PFSK-1 (cell line): ENCODE results near the gene TSC2.

ENCODE experiments used
- FOXP2 ChIP-seq: optimal IDR thresholded peaks from 2 replicates; pipeline ENCODE3; 2011; ENCODE audit warnings: borderline replicate concordance, control low read depth, inconsistent platforms; ENCODE audit not compliant: insufficient read depth; ENCODE audit errors: extremely low read length, extremely low read depth
- POLR2AphosphoS5 ChIP-seq: IDR thresholded peaks from 2 replicates; pipeline ENCODE4 v1.6.1; 2012; ENCODE audit warnings: low read depth, mild to moderate bottlenecking, control low read depth, low read length, moderate library complexity
- SIN3A ChIP-seq: IDR thresholded peaks from 2 replicates; pipeline ENCODE4 v1.6.1; 2012; ENCODE audit warnings: mild to moderate bottlenecking, low read length, moderate library complexity, borderline replicate concordance; ENCODE audit not compliant: insufficient read depth
- TAF1 ChIP-seq: IDR thresholded peaks from 2 replicates; pipeline ENCODE4 v1.6.1; 2012; ENCODE audit warnings: low read length, control low read depth, borderline replicate concordance; ENCODE audit not compliant: insufficient read depth
- TF ChIP-seq, protein P1 (sequence below), 2 experiments: IDR thresholded peaks; 2 replicates each; pipeline versions ENCODE4 v1.6.1 to v1.8.0; 2011 to 2012; ENCODE audit warnings: low read depth in 2 of 2, low read length in 2 of 2, control low read depth in 1 of 2, inconsistent platforms in 1 of 2, mild to moderate bottlenecking in 1 of 2, moderate library complexity in 1 of 2; ENCODE audit not compliant: insufficient read depth in 1 of 2

Gene TSC2

DNA sequence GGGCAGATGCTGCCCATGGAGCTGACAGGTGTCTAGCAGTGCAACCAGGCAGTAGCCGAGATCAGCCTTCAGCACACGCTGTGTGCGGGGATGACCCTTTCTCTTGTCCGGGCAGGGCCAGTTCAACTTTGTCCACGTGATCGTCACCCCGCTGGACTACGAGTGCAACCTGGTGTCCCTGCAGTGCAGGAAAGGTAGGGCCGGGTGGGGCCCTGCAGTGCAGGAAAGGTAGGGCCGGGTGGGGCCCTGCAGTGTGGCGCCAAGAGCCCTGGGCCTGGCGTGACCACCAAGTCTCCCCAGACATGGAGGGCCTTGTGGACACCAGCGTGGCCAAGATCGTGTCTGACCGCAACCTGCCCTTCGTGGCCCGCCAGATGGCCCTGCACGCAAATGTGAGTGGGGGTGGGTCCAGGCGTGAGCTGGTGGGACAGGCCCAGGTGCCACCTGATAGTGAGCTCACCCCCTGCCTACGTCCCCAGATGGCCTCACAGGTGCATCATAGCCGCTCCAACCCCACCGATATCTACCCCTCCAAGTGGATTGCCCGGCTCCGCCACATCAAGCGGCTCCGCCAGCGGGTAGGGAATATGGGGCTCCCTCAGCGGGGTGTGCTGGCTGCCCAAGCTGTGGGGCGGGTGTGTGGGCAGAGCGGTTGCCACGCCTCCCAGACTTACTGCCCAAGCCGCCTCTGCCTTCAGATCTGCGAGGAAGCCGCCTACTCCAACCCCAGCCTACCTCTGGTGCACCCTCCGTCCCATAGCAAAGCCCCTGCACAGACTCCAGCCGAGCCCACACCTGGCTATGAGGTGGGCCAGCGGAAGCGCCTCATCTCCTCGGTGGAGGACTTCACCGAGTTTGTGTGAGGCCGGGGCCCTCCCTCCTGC is 40.2 kb downstream of the TSC2 start:
- TF ChIP-seq TAF1 (no peak), SIN3A (no peak), POLR2AphosphoS5 (no peak), FOXP2 (no peak)
- TF ChIP-seq, protein P1, sequence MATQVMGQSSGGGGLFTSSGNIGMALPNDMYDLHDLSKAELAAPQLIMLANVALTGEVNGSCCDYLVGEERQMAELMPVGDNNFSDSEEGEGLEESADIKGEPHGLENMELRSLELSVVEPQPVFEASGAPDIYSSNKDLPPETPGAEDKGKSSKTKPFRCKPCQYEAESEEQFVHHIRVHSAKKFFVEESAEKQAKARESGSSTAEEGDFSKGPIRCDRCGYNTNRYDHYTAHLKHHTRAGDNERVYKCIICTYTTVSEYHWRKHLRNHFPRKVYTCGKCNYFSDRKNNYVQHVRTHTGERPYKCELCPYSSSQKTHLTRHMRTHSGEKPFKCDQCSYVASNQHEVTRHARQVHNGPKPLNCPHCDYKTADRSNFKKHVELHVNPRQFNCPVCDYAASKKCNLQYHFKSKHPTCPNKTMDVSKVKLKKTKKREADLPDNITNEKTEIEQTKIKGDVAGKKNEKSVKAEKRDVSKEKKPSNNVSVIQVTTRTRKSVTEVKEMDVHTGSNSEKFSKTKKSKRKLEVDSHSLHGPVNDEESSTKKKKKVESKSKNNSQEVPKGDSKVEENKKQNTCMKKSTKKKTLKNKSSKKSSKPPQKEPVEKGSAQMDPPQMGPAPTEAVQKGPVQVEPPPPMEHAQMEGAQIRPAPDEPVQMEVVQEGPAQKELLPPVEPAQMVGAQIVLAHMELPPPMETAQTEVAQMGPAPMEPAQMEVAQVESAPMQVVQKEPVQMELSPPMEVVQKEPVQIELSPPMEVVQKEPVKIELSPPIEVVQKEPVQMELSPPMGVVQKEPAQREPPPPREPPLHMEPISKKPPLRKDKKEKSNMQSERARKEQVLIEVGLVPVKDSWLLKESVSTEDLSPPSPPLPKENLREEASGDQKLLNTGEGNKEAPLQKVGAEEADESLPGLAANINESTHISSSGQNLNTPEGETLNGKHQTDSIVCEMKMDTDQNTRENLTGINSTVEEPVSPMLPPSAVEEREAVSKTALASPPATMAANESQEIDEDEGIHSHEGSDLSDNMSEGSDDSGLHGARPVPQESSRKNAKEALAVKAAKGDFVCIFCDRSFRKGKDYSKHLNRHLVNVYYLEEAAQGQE (IDR thresholded peaks at IDR 0.05; ENCODE audit: insufficient read depth in 1 of 2, low read depth in 2 of 2, low read length in 2 of 2), result no peak

DNA sequence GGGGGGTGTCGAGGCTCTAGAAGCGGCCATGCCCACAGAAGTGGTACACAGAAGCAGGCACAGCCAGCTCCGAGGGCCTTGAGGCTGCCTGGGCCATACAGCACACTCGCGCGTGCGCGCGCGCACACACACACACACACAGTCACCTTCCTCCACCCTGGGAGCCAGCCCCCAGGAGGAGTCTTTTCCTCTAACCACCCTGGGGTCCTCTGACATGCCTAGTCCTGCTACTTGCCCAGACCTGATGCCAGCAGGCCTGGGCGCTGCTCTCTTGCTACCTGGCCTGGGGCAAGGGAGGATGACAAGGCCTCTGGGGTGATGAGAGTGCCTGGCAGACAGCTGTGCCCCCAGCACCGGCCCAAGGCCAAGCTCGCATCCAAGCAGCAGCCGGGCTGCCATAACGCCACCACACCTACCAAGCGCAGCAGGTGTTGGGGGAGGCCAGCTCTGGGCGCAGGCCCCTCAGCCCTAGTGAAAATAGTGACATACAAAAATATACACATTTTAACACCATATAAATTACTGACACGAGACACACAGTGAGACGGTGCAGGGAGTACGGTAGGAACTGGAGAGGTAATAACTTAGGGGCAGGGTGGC is 41.1 kb downstream of the TSC2 start:
- TF ChIP-seq TAF1, result no peak

DNA sequence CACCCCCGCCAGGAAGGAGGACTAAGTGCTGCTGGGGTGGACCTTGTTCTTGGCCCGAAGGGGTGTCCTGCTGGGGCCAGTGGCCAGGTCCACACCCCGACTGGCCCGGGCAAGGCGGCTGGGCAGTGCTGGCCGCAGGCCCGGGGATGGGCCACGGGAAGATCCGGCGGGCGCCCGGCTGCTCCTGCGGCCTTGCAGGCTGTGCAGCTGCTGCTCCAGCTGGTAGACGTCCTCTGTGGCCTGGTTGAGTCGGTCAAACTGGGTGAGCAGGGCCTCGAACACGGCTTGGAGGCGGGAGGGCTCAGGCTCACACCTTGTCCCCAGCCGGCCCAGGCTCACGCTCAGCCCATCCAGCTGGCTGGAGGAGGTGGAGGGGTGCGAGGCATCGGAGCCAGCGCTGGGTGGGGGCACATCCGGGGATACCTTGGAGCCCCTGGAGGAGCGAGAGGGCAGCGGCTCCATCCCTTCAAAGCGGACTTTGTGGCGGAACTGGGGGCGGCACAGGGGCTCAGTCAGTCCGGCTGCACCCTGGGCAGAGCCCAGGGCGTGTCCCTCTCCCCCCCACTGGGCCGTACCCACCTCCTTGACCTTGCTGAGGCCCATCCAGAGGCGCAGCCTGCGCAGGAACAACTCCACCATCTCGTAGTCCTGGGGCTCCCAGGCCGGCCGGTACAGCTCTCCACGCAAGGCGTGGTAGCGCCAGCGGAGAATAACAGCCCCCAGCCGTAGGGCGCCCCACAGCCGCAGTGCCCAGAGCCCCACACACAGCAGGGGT is 42.1 kb downstream of the TSC2 start:
- no peak for TF ChIP-seq POLR2AphosphoS5
- no peak for TF ChIP-seq FOXP2
- TF ChIP-seq SIN3A, result no peak
- TF ChIP-seq, protein P1 (IDR thresholded peaks at IDR 0.05; ENCODE audit: insufficient read depth in 1 of 2, low read depth in 2 of 2, low read length in 2 of 2), result no peak
- TF ChIP-seq TAF1, result no peak

DNA sequence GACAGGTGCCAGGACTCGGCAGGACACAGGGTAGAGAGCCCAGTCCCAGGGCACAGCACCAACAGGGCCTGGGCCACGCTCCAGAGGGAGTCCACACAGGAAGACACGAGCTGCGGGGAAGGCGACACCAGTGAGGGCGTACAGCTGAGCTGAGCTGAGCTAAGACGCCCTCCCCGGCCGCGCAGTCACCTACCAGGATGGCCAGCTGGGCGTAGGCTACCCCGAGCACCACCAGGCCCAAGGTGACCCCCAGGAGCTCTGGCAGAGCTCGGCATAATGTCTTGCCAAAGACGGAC is 42.6 kb downstream of the TSC2 start:
- TF ChIP-seq FOXP2, result no peak
- TF ChIP-seq TAF1, result no peak
- no peak for TF ChIP-seq SIN3A
- TF ChIP-seq POLR2AphosphoS5, result no peak
- TF ChIP-seq, protein P1 (IDR thresholded peaks at IDR 0.05; ENCODE audit: insufficient read depth in 1 of 2, low read depth in 2 of 2, low read length in 2 of 2), result no peak

DNA sequence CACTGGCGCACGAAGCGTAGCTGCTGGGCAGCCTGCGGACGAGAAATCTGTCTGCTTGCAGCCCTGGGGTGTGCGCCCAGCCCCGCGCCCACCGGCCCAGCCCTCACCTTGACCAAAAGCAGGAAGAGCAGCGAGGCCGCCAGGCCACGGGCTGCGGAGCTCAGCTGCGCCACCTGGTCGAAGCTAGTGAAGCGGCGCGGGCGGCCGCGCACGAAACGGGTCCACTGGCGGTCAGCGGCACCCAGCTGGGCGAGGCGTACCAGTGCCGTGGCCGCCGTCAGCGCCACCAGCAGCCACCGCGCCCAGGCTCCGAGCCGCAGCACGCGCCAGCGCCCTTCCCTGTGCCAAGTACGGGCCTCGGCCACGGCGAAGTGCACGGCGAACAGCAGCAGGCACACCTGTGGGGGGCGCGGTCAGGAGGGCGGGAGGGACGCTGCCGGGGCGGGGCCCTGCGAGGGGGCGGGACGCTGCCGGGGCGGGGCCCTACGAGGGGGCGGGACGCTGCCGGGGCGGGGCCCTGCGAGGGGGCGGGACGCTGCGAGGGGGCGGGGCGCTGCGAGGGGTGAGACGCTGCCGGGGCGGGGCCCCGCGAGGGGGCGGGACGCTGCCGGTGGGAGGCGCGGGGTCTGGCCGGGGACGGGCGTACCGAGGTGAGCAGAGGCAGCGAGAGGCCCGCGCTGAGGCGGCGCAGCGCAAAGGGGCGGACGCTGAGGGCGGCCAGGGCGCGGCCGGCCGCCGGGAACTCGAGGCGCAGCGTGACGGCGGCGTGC is 43.2 kb downstream of the TSC2 start:
- TF ChIP-seq, protein P1 (IDR thresholded peaks at IDR 0.05; ENCODE audit: insufficient read depth in 1 of 2, low read depth in 2 of 2, low read length in 2 of 2), result no peak
- TF ChIP-seq FOXP2 (no peak), POLR2AphosphoS5 (no peak), TAF1 (no peak), SIN3A (no peak)
